HG02571 (cell line): ENCODE measurements around the gene WNK1.
"Not testable (repeated sequence)": the region's sequence is repeated elsewhere in the genome, so short reads cannot be mapped to it uniquely, and the experiment has no call there.

ENCODE experiments used
- ATAC-seq: cut with Tn5 transposase; IDR thresholded peaks from one replicate; pipeline ENCODE4 v1.9.1; 2021; ENCODE audit warnings: mild to moderate bottlenecking, moderate library complexity; ENCODE audit not compliant: unreplicated experiment

WNK1 gene

GRCh38 chr12:810671-811415, 58.5 kb downstream of the WNK1 start:
- ATAC-seq, result peak; percentile 53

GRCh38 chr12:812950-813349, 60.6 kb downstream of the WNK1 start:
- no peak for ATAC-seq

GRCh38 chr12:817456-817855, 65.1 kb downstream of the WNK1 start:
- not testable (repeated sequence) for ATAC-seq

- no peak for ATAC-seq
Measured at GRCh38 chr12:817941-818600, 65.7 kb downstream of the WNK1 start.

GRCh38 chr12:818733-819132, 66.4 kb downstream of the WNK1 start:
- ATAC-seq, result no peak

- no peak for ATAC-seq
Measured at GRCh38 chr12:820336-820735, 68.0 kb downstream of the WNK1 start.

GRCh38 chr12:823028-823698, 70.8 kb downstream of the WNK1 start:
- ATAC-seq, result peak; percentile 59

- no peak for ATAC-seq
Measured at GRCh38 chr12:826331-826730, 74.0 kb downstream of the WNK1 start.

- ATAC-seq, result no peak
Measured at GRCh38 chr12:828726-829395, 76.5 kb downstream of the WNK1 start.

- ATAC-seq, result no peak
Measured at GRCh38 chr12:830111-830867, 77.9 kb downstream of the WNK1 start.

GRCh38 chr12:835754-836518, 83.6 kb downstream of the WNK1 start:
- ATAC-seq, result no peak

- ATAC-seq, result no peak
Measured at GRCh38 chr12:836952-837351, 84.6 kb downstream of the WNK1 start.

- no peak for ATAC-seq
Measured at GRCh38 chr12:837548-837947, 85.2 kb downstream of the WNK1 start.

- ATAC-seq, result no peak
Measured at GRCh38 chr12:843609-844008, 91.2 kb downstream of the WNK1 start.

GRCh38 chr12:846421-846820, 94.0 kb downstream of the WNK1 start:
- ATAC-seq, result no peak

GRCh38 chr12:848173-848865, 95.9 kb downstream of the WNK1 start:
- ATAC-seq, result no peak

- ATAC-seq, result no peak
Measured at GRCh38 chr12:848882-849527, 96.6 kb downstream of the WNK1 start.

- ATAC-seq, result not testable (repeated sequence)
Measured at GRCh38 chr12:849733-850437, 97.5 kb downstream of the WNK1 start.
